CD4-positive, alpha-beta memory T cell (primary cell): ENCODE results near the gene HAPSTR1. TPM values are rescaled to one million over a fixed set of nuclear protein-coding genes. Genes with fewer than 3 reads are reported as not detected.

ENCODE experiments used
- CTCF ChIA-PET: fragments of 350-600 bp; sonication (Branson Sonifier 250); formaldehyde crosslinking; loops from one replicate; lab custom pipeline; 2021; ENCODE audit warnings: inconsistent platforms; ENCODE audit not compliant: partially characterized antibody; lab: Charles Lee
- POLR2A ChIA-PET: fragments of 350-600 bp; sonication (Branson Sonifier 250); formaldehyde crosslinking; loops from one replicate; lab custom pipeline; 2021; ENCODE audit not compliant: partially characterized antibody; lab: Charles Lee
- DNase-seq, 5 donors: peaks; one replicate each; pipeline versions ENCODE4 v3.0.0 to v3.0.0-alpha.2; 2020 to 2022; ENCODE audit warnings: mixed read lengths in 1 of 5
- H3K27ac ChIP-seq: one replicate; pipeline ENCODE4 v1.7.0; 2013; ENCODE audit warnings: low read depth, low read length
- H3K27me3 ChIP-seq: 2 replicates; pipeline ENCODE4 v1.7.0; 2013; ENCODE audit warnings: mild to moderate bottlenecking, low read length, moderate library complexity; ENCODE audit not compliant: insufficient read depth
- H3K36me3 ChIP-seq: 2 replicates; pipeline ENCODE4 v1.7.0; 2013; ENCODE audit warnings: mild to moderate bottlenecking, low read length, moderate library complexity; ENCODE audit not compliant: insufficient read depth
- H3K4me1 ChIP-seq: 2 replicates; pipeline ENCODE4 v1.7.0; 2013; ENCODE audit warnings: mild to moderate bottlenecking, low read length, moderate library complexity; ENCODE audit not compliant: insufficient read depth
- H3K4me3 ChIP-seq, 2 donors: one replicate each; pipeline ENCODE4 v1.7.0; 2013; ENCODE audit warnings: low read length in 2 of 2, mild to moderate bottlenecking in 1 of 2
- H3K9me3 ChIP-seq, 2 donors: one replicate each; pipeline ENCODE4 v1.7.0; 2013; ENCODE audit warnings: low read length in 2 of 2, control low read depth in 1 of 2; ENCODE audit not compliant: control insufficient read depth in 1 of 2
- H3K27ac Mint-ChIP-seq, 7 donors: one replicate each; pipeline ENCODE4 v1.8.0; 2020 to 2021; ENCODE audit warnings: mixed read lengths in 7 of 7, mild to moderate bottlenecking in 6 of 7, inconsistent platforms in 3 of 7, moderate library complexity in 3 of 7
- H3K27me3 Mint-ChIP-seq, 2 donors: one replicate each; pipeline ENCODE4 v1.8.0; 2020 to 2021; ENCODE audit warnings: mixed read lengths in 2 of 2
- H3K36me3 Mint-ChIP-seq, 2 donors: one replicate each; pipeline ENCODE4 v1.8.0; 2020 to 2021; ENCODE audit warnings: mixed read lengths in 2 of 2, inconsistent platforms in 1 of 2, mild to moderate bottlenecking in 1 of 2
- H3K4me1 Mint-ChIP-seq, 4 donors: one replicate each; pipeline ENCODE4 v1.8.0; 2020 to 2021; ENCODE audit warnings: mixed read lengths in 4 of 4, mild to moderate bottlenecking in 1 of 4
- H3K4me3 Mint-ChIP-seq, 8 donors: one replicate each; pipeline ENCODE4 v1.8.0; 2020 to 2021; ENCODE audit warnings: mixed read lengths in 8 of 8, mild to moderate bottlenecking in 7 of 8, moderate library complexity in 6 of 8, inconsistent platforms in 3 of 8
- H3K9me3 Mint-ChIP-seq, 8 donors: one replicate each; pipeline ENCODE4 v1.8.0; 2020 to 2021; ENCODE audit warnings: mixed read lengths in 8 of 8, mild to moderate bottlenecking in 5 of 8, inconsistent platforms in 3 of 8, moderate library complexity in 1 of 8
- intact Hi-C: fragments of 100-400 bp; cut with micrococcal nuclease; formaldehyde crosslinking; loops from one replicate; pipeline ENCODE4 v1.15.1; 2023
- polyA plus RNA-seq, 2 donors: library from polyadenylated mRNA; unstranded; fragments of 300-500 nt; fragmentation: Illumina TruSeq; gene quantifications; one replicate each; pipeline ENCODE4 v1.2.3, GENCODE V29; 2021
- total RNA-seq, 2 experiments: library from RNA; stranded (reverse); gene quantifications; one replicate each; pipeline ENCODE4 v1.2.3, GENCODE V29; 2021

HAPSTR1 gene
- total and polyA plus RNA-seq, 4 experiments from 2014 or later, result 7.2 to 90.5 (median 55.4) TPM

- Mint-ChIP-seq H3K4me1 (peaks cover 11 to 27% (median 20%) of the 10 kb centered on the region in 4 donors), H3K27ac (peak overlapping the region in 3 of 7 donors; percentile 1 to 90 (median 90)), H3K4me3 (peak overlapping the region in 4 of 8 donors; percentile 0 to 58 (median 29)), H3K36me3 (peaks cover 2 to 4% of the 10 kb centered on the region in 2 donors), H3K27me3 (peaks cover 0 to 2% of the 10 kb centered on the region in 2 donors), H3K9me3 (peaks cover 0 to 2% (median 0%) of the 10 kb centered on the region in 8 donors)
- ChIA-PET CTCF (interaction anchor here (0.6 to 3.1 kb wide), 22 partner anchors 10 to 572 kb away, joined by 3 to 20 read pairs (median 4); no protein-coding TSS in a partner anchor), POLR2A (interaction anchor here (0.9 to 1.9 kb wide), 3 partner anchors 45 to 270 kb away, joined by 3 to 5 read pairs (median 3); partner anchors contain the start of genes CARHSP1 and HAPSTR1)
- Histone ChIP-seq H3K4me3 (no peak overlapping the region), H3K9me3 (no peaks in the 10 kb centered on the region), H3K27me3 (no peaks in the 10 kb centered on the region), H3K4me1 (peaks cover 19% of the 10 kb centered on the region), H3K36me3 (no peaks in the 10 kb centered on the region), H3K27ac (no peak overlapping the region)
- intact Hi-C loops, result loop anchor here (10.0 kb wide), 2 partner anchors 134 to 204 kb away; no protein-coding TSS in a partner anchor
- DNase-seq, result peak; percentile 44 to 61 (median 51)
Observed at GRCh38 chr16:9138731-9139501, 47.5 kb downstream of the HAPSTR1 start.

GRCh38 chr16:9139965-9140364 lies 48.5 kb downstream of the HAPSTR1 start:
- no peak overlapping the region for H3K4me3 ChIP-seq
- ChIA-PET CTCF (interaction anchor here (0.7 to 3.1 kb wide), 6 partner anchors 9 to 573 kb away, joined by 3 to 20 read pairs (median 4); no protein-coding TSS in a partner anchor), POLR2A (interaction anchor here (1.9 kb wide), 1 partner anchor 49 kb away, joined by 5 read pairs; the partner anchor contains the start of gene HAPSTR1)
- no peak overlapping the region for H3K27ac ChIP-seq
- Mint-ChIP-seq H3K27ac (peak overlapping the region in 1 of 7 donors; percentile 58), H3K4me3 (peak overlapping the region in 1 of 8 donors; percentile 3), H3K4me1 (peaks cover 8 to 23% (median 16%) of the 10 kb centered on the region in 4 donors), H3K36me3 (peaks cover 0 to 4% of the 10 kb centered on the region in 2 donors), H3K9me3 (no peaks in the 10 kb centered on the region), H3K27me3 (peaks cover 0 to 2% of the 10 kb centered on the region in 2 donors)
- no peaks in the 10 kb centered on the region for H3K36me3 ChIP-seq
- no peak for DNase-seq
- intact Hi-C loops, result loop anchor here (10.0 kb wide), 2 partner anchors 135 to 205 kb away; no protein-coding TSS in a partner anchor
- H3K4me1 ChIP-seq, result peaks cover 19% of the 10 kb centered on the region
- no peaks in the 10 kb centered on the region for H3K9me3 ChIP-seq
- H3K27me3 ChIP-seq, result no peaks in the 10 kb centered on the region

Other genes starting within 250 kb of the HAPSTR1 start
- gene CARHSP1, start 222.6 kb upstream of the HAPSTR1 start, total RNA-seq, result 10 to 100 TPM; 39.3 to 43.2 TPM
- 10 to 100 TPM; 33.2 to 57.2 TPM for gene CARHSP1, start 222.6 kb upstream of the HAPSTR1 start, polyA plus RNA-seq
- not detected for gene LITAFD, start 209.3 kb upstream of the HAPSTR1 start, total RNA-seq
- gene LITAFD, start 209.3 kb upstream of the HAPSTR1 start, polyA plus RNA-seq, result not detected
- 100 to 1,000 TPM; 194 to 206 TPM for gene USP7, start 127.7 kb upstream of the HAPSTR1 start, total RNA-seq
- gene USP7, start 127.7 kb upstream of the HAPSTR1 start, polyA plus RNA-seq, result 10 to 100 TPM in 1 of 2 donors, 1 to 10 TPM in 1; 4.8 to 17.8 TPM